A549 treated with AZD9567 at 1 μM for 4 hours (cell line): ENCODE measurements around the gene HYKK. TPM values are rescaled to one million over a fixed set of nuclear protein-coding genes. Genes with fewer than 3 reads are reported as not detected.

Experiments used
- total RNA-seq: library from RNA; stranded (reverse); fragments of 200-300 nt; extraction: Qiagen RNA extraction; gene quantifications from 5 replicates; pipeline ENCODE4 v1.2.3, GENCODE V29; 2022; ENCODE audit not compliant: insufficient read depth

HYKK gene
- 4.7 to 7.7 TPM (median 6.0 TPM) in 5 replicates for total RNA-seq

GRCh38 chr15:78506971-78507830 lies at the start of gene HYKK:
TSS of gene HYKK (plus strand) at chr15:78507577. CDS start at chr15:78513089, 5,512 bp downstream.

GRCh38 chr15:78540141-78540870 lies 32.9 kb downstream of the HYKK start, which contains the start of gene PSMA4:
TSS of gene PSMA4 (plus strand) at chr15:78540444. CDS start at chr15:78541928, 1,484 bp downstream.

GRCh38 chr15:78565097-78565950 lies 57.9 kb downstream of the HYKK start, which contains the start of gene CHRNA5:
TSS of gene CHRNA5 (plus strand) at chr15:78565520. CDS start at chr15:78565720, 200 bp downstream.

Other genes starting within 250 kb of the HYKK start
- 0.03 TPM in 1 of 5 replicates, not detected in the others for gene DNAJA4, start 243.0 kb upstream of the HYKK start, total RNA-seq
- 83.5 to 122 TPM (median 88.0 TPM) in 5 replicates for gene SKIC8, start 208.0 kb upstream of the HYKK start, total RNA-seq
- gene CRABP1, start 167.2 kb upstream of the HYKK start, total RNA-seq: 1.3 to 6.1 TPM (median 1.9 TPM) in 5 replicates
- gene IREB2, start 69.4 kb upstream of the HYKK start, total RNA-seq: 34.6 to 55.8 TPM (median 47.2 TPM) in 5 replicates
- gene PSMA4, start 32.9 kb downstream of the HYKK start, total RNA-seq: 373 to 625 TPM (median 393 TPM) in 5 replicates
- 27.8 to 38.1 TPM (median 31.9 TPM) in 5 replicates for gene CHRNA5, start 57.9 kb downstream of the HYKK start, total RNA-seq
- 0.34 to 0.46 TPM (median 0.36 TPM) in 4 of 5 replicates, not detected in the other for gene CHRNA3, start 113.4 kb downstream of the HYKK start, total RNA-seq
- gene CHRNB4, start 133.6 kb downstream of the HYKK start, total RNA-seq: 0.97 to 1.2 TPM (median 1.1 TPM) in 4 of 5 replicates, not detected in the other